ENCODE data around the gene FBLN1.

FBLN1 gene

GRCh38 chr22:45473626-45474237, 29.0 kb upstream of the FBLN1 start:
- no peak for TF ChIP-seq CTCF (IDR thresholded peaks at IDR 0.05)
- H3K36me3 ChIP-seq, result no peaks in the 10 kb centered on the region
- H3K27me3 ChIP-seq, result peaks cover 16% of the 10 kb centered on the region
- H3K4me3 ChIP-seq (ENCODE audit: low read depth in 1 of 2, low read length in 1 of 2), result no peak overlapping the region
- H3K9me3 ChIP-seq, result no peaks in the 10 kb centered on the region
- no peaks in the 10 kb centered on the region for H3K4me1 ChIP-seq (ENCODE audit: control insufficient read depth in 1 of 2, insufficient read depth in 1 of 2, low read depth in 1 of 2, low read length in 1 of 2)
- H3K27ac ChIP-seq, result no peak overlapping the region

GRCh38 chr22:45475063-45475747, 27.5 kb upstream of the FBLN1 start:
- no peaks in the 10 kb centered on the region for H3K4me1 ChIP-seq (ENCODE audit: control insufficient read depth in 1 of 2, insufficient read depth in 1 of 2, low read depth in 1 of 2, low read length in 1 of 2)
- TF ChIP-seq CTCF (IDR thresholded peaks at IDR 0.05), result no peak
- no peak overlapping the region for H3K4me3 ChIP-seq (ENCODE audit: low read depth in 1 of 2, low read length in 1 of 2)
- peaks cover 16% of the 10 kb centered on the region for H3K27me3 ChIP-seq
- no peaks in the 10 kb centered on the region for H3K9me3 ChIP-seq
- H3K27ac ChIP-seq, result no peak overlapping the region
- H3K36me3 ChIP-seq, result no peaks in the 10 kb centered on the region

GRCh38 chr22:45475851-45476514, 26.7 kb upstream of the FBLN1 start:
- no peaks in the 10 kb centered on the region for H3K36me3 ChIP-seq
- no peak for TF ChIP-seq CTCF (IDR thresholded peaks at IDR 0.05)
- no peak overlapping the region for H3K27ac ChIP-seq
- no peak overlapping the region for H3K4me3 ChIP-seq (ENCODE audit: low read depth in 1 of 2, low read length in 1 of 2)
- H3K9me3 ChIP-seq, result no peaks in the 10 kb centered on the region
- H3K4me1 ChIP-seq (ENCODE audit: control insufficient read depth in 1 of 2, insufficient read depth in 1 of 2, low read depth in 1 of 2, low read length in 1 of 2), result no peaks in the 10 kb centered on the region
- H3K27me3 ChIP-seq, result peaks cover 16% of the 10 kb centered on the region

GRCh38 chr22:45476814-45477213, 25.9 kb upstream of the FBLN1 start:
- no peak for TF ChIP-seq CTCF (IDR thresholded peaks at IDR 0.05)
- no peaks in the 10 kb centered on the region for H3K4me1 ChIP-seq (ENCODE audit: control insufficient read depth in 1 of 2, insufficient read depth in 1 of 2, low read depth in 1 of 2, low read length in 1 of 2)
- H3K27me3 ChIP-seq, result peaks cover 16% of the 10 kb centered on the region
- no peak overlapping the region for H3K27ac ChIP-seq
- H3K9me3 ChIP-seq, result no peaks in the 10 kb centered on the region
- no peak overlapping the region for H3K4me3 ChIP-seq (ENCODE audit: low read depth in 1 of 2, low read length in 1 of 2)
- H3K36me3 ChIP-seq, result no peaks in the 10 kb centered on the region

- Histone ChIP-seq H3K4me1 (ENCODE audit: control insufficient read depth in 1 of 2, insufficient read depth in 1 of 2, low read depth in 1 of 2, low read length in 1 of 2) (no peaks in the 10 kb centered on the region), H3K4me3 (ENCODE audit: low read depth in 1 of 2, low read length in 1 of 2) (no peak overlapping the region), H3K9me3 (no peaks in the 10 kb centered on the region), H3K36me3 (no peaks in the 10 kb centered on the region), H3K27me3 (peaks cover 16% of the 10 kb centered on the region), H3K27ac (no peak overlapping the region)
- no peak for TF ChIP-seq CTCF (IDR thresholded peaks at IDR 0.05)
Measured at GRCh38 chr22:45477366-45478107, 25.1 kb upstream of the FBLN1 start.

Data from neutrophil (primary cell).